ENCODE measurements around the gene TSGA10IP. TPM values are rescaled to one million over a fixed set of nuclear protein-coding genes. Genes with fewer than 3 reads are reported as not detected.

The TSGA10IP gene
- total and polyA plus RNA-seq, 4 donors, result 0.07 to 0.34 (median 0.27) TPM

DNA sequence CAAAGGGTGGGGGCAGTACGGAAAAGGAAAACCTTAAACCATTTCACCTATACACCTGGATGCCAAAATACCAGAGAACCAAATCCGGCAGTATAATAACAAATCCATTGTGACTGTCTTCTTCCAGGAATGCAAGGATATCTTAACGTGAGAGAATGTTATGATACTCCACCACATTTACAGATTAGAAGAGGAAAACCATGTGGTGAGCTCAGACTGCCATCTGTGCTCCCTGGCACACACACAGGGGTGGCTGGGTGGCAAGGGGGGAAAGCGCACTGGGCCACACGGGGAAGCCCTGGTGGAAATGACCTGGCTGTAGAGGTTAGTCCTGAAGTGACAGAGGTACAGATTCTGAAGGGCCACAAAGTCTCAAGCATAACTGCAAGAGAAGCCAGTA is 46.8 kb downstream of the TSGA10IP start:
- Histone ChIP-seq H3K4me3 (no peak overlapping the region), H3K9ac (ENCODE audit: insufficient read depth in 1 of 2, low read length in 2 of 2) (no peak overlapping the region), H3K27me3 (ENCODE audit: control insufficient read depth in 3 of 3, insufficient read depth in 3 of 3, low read length in 2 of 3) (no peaks in the 10 kb centered on the region), H3K9me3 (ENCODE audit: control insufficient read depth in 4 of 4, insufficient read depth in 3 of 4, low read length in 3 of 4) (no peaks in the 10 kb centered on the region), H3K27ac (ENCODE audit: low read depth in 1 of 2, low read length in 1 of 2) (no peak overlapping the region), H3K36me3 (ENCODE audit: control insufficient read depth in 4 of 4, insufficient read depth in 4 of 4, low read length in 4 of 4) (peaks cover 0 to 5% (median 1%) of the 10 kb centered on the region in 4 donors), H3K4me1 (ENCODE audit: control insufficient read depth in 5 of 5, insufficient read depth in 5 of 5, low read length in 5 of 5) (no peaks in the 10 kb centered on the region)
- no peak for DNase-seq
- no peak for TF ChIP-seq CTCF (IDR thresholded peaks at IDR 0.05; ENCODE audit: control extremely low read depth, extremely low read depth)
- no peak for ATAC-seq (ENCODE audit: insufficient read depth, low FRiP score)
- WGBS, 2 donors, result 87 to 91% methylated on average over 5 of the region's 5 CpGs

DNA sequence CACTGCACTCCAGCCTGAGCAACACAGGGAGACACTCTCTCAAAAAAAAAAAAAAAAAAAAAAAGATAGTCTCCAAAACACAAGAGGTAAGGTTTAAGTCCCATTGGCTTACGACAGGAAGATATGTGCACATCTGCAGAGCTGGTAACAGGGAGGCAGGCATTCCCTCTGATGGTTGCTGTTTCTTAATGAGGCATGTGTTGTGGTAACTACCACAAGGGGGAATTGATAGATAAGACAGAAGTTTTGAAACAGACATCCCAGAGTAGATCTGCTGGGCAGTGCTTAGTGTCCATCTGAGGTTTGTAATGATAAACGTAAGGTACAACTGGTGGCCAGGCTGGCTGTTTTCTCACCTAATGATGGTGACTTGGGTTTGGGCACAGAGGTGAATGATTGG is 52.0 kb downstream of the TSGA10IP start:
- no peak for TF ChIP-seq CTCF (IDR thresholded peaks at IDR 0.05; ENCODE audit: control extremely low read depth, extremely low read depth)
- Histone ChIP-seq H3K36me3 (ENCODE audit: control insufficient read depth in 4 of 4, insufficient read depth in 4 of 4, low read length in 4 of 4) (peaks cover 21 to 31% (median 24%) of the 10 kb centered on the region in 4 donors), H3K27me3 (ENCODE audit: control insufficient read depth in 3 of 3, insufficient read depth in 3 of 3, low read length in 2 of 3) (no peaks in the 10 kb centered on the region), H3K9ac (ENCODE audit: insufficient read depth in 1 of 2, low read length in 2 of 2) (no peak overlapping the region), H3K4me1 (ENCODE audit: control insufficient read depth in 5 of 5, insufficient read depth in 5 of 5, low read length in 5 of 5) (peaks cover 0 to 5% (median 0%) of the 10 kb centered on the region in 5 donors), H3K27ac (ENCODE audit: low read depth in 1 of 2, low read length in 1 of 2) (no peak overlapping the region), H3K4me3 (no peak overlapping the region), H3K9me3 (ENCODE audit: control insufficient read depth in 4 of 4, insufficient read depth in 3 of 4, low read length in 3 of 4) (no peaks in the 10 kb centered on the region)
- ATAC-seq (ENCODE audit: insufficient read depth, low FRiP score) (no peak), DNase-seq (no peak)
- 81 to 86% methylated on average over 2 of the region's 2 CpGs for WGBS, 2 donors

GRCh38 chr11:66001942-66002647 is 56.8 kb downstream of the TSGA10IP start, which contains the start of the genes BANF1 and EIF1AD:
Gene BANF1 (plus strand): TSS chr11:66002503. CDS start chr11:66003251, 748 bp downstream.
Gene EIF1AD (minus strand): TSS chr11:66002157. CDS start chr11:66000389, 1,768 bp downstream.
- Histone ChIP-seq H3K9ac (ENCODE audit: insufficient read depth in 1 of 2, low read length in 2 of 2) (peak within 1 kb of the TSS; percentile 49 to 79), H3K27ac (ENCODE audit: low read depth in 1 of 2, low read length in 1 of 2) (peak within 1 kb of the TSS; percentile 93 to 95), H3K4me3 (peak within 1 kb of the TSS; percentile 86), H3K36me3 (ENCODE audit: control insufficient read depth in 4 of 4, insufficient read depth in 4 of 4, low read length in 4 of 4) (peaks cover 21 to 43% (median 40%) of the 10 kb centered on the region in 4 donors), H3K9me3 (ENCODE audit: control insufficient read depth in 4 of 4, insufficient read depth in 3 of 4, low read length in 3 of 4) (no peaks in the 10 kb centered on the region), H3K4me1 (ENCODE audit: control insufficient read depth in 5 of 5, insufficient read depth in 5 of 5, low read length in 5 of 5) (peaks cover 0 to 13% (median 5%) of the 10 kb centered on the region in 5 donors), H3K27me3 (ENCODE audit: control insufficient read depth in 3 of 3, insufficient read depth in 3 of 3, low read length in 2 of 3) (no peaks in the 10 kb centered on the region)
- WGBS, 2 donors, result 1% methylated on average over 53 to 55 of the region's 55 CpGs
- ATAC-seq (ENCODE audit: insufficient read depth, low FRiP score), result peak; percentile 92
- peak; percentile 95 to 99 (median 98) for DNase-seq
- TF ChIP-seq CTCF (IDR thresholded peaks at IDR 0.05; ENCODE audit: control extremely low read depth, extremely low read depth), result no peak

All from lung (tissue), 12 donors.